ENCODE data around the gene KLF16.

The KLF16 gene

GRCh38 chr19:1866693-1867348, 3.4 kb upstream of the KLF16 start:
- no peak for DNase-seq

- no peak for DNase-seq
Observed at GRCh38 chr19:1865172-1866010, 2.0 kb upstream of the KLF16 start.

GRCh38 chr19:1864480-1865171, 1.2 kb upstream of the KLF16 start:
- DNase-seq = peak; percentile 70

GRCh38 chr19:1863638-1864479, 480 bp upstream of the KLF16 start:
- peak; percentile 94 for DNase-seq

GRCh38 chr19:1862424-1863327, 703 bp downstream of the KLF16 start:
- DNase-seq = peak; percentile 71

GRCh38 chr19:1862068-1862423, 1.3 kb downstream of the KLF16 start:
- no peak for DNase-seq

- no peak for DNase-seq
Observed at GRCh38 chr19:1861599-1862031, 1.8 kb downstream of the KLF16 start.

GRCh38 chr19:1860821-1861598, 2.4 kb downstream of the KLF16 start:
- no peak for DNase-seq

GRCh38 chr19:1860042-1860775, 3.2 kb downstream of the KLF16 start:
- peak; percentile 65 for DNase-seq

- DNase-seq = no peak
Observed at GRCh38 chr19:1859331-1859781, 4.0 kb downstream of the KLF16 start.

GRCh38 chr19:1858412-1859081, 4.8 kb downstream of the KLF16 start:
- no peak for DNase-seq

GRCh38 chr19:1857648-1858326, 5.6 kb downstream of the KLF16 start:
- DNase-seq = no peak

- peak; percentile 61 for DNase-seq
Observed at GRCh38 chr19:1856698-1857603, 6.4 kb downstream of the KLF16 start.

- no peak for DNase-seq
Observed at GRCh38 chr19:1856345-1856697, 7.1 kb downstream of the KLF16 start.

- DNase-seq = no peak
Observed at GRCh38 chr19:1855828-1856255, 7.5 kb downstream of the KLF16 start.

GRCh38 chr19:1855040-1855827, 8.1 kb downstream of the KLF16 start:
- peak; percentile 75 for DNase-seq

- DNase-seq = no peak
Observed at GRCh38 chr19:1854542-1855039, 8.8 kb downstream of the KLF16 start.

All from activated T-cell treated with anti-CD3 and anti-CD28 coated beads, Interleukin-2, amount 50 U/mL, for 1 hour (primary cell).